DMS79 (cell line): Measurements from ENCODE around the gene ZGPAT.

Experiments
- DNase-seq: peaks from one replicate; lab custom pipeline; 2025; lab: John Stamatoyannopoulos, UW

The ZGPAT gene

DNA sequence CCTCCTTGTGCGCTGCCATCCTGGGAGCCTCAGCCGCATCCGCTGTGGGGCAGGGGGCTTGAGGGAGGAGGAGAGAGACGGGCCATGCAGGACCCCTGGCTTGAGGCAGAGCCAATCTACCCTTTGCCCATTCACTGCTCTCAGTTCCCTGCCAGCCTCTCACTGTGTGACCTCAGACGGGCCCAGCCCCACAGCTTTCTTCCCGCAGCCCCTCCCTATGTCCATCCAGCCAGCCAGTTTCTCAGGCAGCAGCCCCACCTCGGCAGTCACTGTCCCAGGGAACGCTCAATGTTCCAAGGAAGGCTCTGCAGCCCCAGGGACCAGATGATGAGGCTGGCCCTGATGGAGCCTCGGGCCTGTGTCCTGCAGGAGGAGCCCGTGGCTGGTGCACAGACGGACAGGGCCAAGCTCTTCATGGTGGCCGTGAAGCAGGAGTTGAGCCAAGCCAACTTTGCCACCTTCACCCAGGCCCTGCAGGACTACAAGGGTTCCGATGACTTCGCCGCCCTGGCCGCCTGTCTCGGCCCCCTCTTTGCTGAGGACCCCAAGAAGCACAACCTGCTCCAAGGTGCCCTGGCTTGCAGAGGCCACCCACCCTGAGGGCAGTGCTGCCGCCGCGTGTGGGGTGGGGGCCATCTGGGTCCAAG is 15.3 kb upstream of the ZGPAT start:
- DNase-seq = no peak

- DNase-seq = no peak
These were observed 14.6 kb upstream of the ZGPAT start for GRCh38 chr20:63693083-63693732.

DNA sequence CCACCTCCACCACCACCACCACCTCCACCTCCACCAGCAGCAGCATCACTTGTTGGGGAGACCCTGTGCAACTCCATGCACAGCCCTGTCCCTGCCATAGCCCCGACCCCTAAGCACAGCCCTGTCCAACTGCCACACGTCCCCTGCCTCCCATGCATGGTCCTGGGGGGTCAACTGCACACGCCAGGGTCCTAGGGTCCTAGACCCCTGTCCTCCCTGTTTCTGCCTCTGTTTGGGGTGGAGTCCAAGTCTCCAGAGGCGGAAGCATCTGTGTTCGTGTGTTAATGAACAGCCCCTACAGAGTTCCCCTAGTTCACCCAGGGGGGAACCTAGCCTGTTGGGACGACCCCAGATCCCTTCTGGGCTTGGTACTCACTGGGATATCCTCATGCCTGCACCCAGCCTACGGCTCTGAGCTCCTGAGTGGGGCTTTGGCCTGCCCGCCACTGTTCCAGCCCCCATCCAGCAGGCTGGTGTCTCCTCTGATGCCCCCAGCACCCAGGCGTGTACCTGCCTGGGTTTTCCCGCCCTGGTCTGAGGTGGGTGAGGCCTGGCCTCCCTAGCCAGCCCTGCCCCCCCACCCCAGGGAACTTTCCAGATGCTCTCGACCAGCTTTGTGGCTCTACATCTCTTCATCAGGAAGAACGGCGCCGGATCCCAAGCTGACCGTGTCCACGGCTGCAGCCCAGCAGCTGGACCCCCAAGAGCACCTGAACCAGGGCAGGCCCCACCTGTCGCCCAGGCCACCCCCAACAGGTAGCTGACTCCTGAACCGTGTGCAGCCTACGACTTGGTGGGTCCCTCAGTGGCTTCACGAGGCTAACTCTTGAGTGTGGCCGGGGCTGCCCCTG is 13.9 kb upstream of the ZGPAT start:
- no peak for DNase-seq

GRCh38 chr20:63694584-63695423 is 13.0 kb upstream of the ZGPAT start:
- no peak for DNase-seq

DNA sequence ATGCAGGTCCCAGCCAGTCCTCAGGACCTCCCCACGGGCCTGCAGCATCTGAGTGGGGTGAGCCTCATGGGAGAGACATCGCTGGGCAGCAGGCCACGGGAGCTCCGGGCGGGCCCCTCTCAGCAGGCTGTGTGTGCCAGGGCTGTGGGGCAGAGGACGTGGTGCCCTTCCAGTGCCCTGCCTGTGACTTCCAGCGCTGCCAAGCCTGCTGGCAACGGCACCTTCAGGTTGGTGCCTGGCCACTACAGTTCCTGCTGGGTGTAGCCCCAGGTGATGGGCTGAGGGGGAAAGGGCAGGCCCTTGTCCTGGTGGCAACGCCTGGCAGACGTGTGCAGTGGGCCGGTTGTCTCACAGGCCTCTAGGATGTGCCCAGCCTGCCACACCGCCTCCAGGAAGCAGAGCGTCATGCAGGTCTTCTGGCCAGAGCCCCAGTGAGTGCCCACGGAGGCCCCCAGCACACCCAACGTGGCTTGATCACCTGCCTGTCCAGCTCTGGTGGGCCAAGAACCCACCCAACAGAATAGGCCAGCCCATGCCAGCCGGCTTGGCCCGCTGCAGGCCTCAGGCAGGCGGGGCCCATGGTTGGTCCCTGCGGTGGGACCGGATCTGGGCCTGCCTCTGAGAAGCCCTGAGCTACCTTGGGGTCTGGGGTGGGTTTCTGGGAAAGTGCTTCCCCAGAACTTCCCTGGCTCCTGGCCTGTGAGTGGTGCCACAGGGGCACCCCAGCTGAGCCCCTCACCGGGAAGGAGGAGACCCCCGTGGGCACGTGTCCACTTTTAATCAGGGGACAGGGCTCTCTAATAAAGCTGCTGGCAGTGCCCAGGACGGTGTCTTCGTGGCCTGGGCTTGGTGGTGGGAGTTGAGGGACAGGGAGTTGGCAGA is 12.2 kb upstream of the ZGPAT start:
- no peak for DNase-seq

DNA sequence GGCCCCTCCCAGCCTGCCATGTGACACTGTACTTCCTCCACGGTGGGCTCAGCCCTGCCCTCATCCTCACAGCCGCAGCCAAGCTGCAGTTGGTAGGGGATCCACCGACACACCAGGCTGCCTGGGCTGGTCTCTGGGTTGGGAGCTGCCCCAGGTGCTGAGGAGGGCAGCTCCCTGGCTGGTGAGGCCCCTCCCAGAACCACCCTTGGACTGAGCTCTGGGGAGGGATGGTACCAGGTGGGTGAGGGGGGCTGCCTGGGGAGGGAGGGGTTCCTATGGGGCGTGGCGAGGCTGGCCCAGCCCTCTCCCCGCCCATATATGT is 11.6 kb upstream of the ZGPAT start:
- no peak for DNase-seq

DNA sequence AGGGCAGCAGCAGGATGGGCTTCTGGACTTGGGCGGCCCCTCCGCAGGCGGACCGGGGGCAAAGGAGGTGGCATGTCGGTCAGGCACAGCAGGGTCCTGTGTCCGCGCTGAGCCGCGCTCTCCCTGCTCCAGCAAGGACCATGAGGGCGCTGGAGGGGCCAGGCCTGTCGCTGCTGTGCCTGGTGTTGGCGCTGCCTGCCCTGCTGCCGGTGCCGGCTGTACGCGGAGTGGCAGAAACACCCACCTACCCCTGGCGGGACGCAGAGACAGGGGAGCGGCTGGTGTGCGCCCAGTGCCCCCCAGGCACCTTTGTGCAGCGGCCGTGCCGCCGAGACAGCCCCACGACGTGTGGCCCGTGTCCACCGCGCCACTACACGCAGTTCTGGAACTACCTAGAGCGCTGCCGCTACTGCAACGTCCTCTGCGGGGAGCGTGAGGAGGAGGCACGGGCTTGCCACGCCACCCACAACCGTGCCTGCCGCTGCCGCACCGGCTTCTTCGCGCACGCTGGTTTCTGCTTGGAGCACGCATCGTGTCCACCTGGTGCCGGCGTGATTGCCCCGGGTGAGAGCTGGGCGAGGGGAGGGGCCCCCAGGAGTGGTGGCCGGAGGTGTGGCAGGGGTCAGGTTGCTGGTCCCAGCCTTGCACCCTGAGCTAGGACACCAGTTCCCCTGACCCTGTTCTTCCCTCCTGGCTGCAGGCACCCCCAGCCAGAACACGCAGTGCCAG is 11.0 kb upstream of the ZGPAT start, which contains the start of gene TNFRSF6B:
Gene TNFRSF6B, plus strand, starts transcription at position 25 of the 729 bp plus-strand sequence. Its CDS starts 116 bp downstream, at position 141.
- no peak for DNase-seq

DNA sequence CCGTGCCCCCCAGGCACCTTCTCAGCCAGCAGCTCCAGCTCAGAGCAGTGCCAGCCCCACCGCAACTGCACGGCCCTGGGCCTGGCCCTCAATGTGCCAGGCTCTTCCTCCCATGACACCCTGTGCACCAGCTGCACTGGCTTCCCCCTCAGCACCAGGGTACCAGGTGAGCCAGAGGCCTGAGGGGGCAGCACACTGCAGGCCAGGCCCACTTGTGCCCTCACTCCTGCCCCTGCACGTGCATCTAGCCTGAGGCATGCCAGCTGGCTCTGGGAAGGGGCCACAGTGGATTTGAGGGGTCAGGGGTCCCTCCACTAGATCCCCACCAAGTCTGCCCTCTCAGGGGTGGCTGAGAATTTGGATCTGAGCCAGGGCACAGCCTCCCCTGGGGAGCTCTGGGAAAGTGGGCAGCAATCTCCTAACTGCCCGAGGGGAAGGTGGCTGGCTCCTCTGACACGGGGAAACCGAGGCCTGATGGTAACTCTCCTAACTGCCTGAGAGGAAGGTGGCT is 10.4 kb upstream of the ZGPAT start:
- DNase-seq = no peak

DNA sequence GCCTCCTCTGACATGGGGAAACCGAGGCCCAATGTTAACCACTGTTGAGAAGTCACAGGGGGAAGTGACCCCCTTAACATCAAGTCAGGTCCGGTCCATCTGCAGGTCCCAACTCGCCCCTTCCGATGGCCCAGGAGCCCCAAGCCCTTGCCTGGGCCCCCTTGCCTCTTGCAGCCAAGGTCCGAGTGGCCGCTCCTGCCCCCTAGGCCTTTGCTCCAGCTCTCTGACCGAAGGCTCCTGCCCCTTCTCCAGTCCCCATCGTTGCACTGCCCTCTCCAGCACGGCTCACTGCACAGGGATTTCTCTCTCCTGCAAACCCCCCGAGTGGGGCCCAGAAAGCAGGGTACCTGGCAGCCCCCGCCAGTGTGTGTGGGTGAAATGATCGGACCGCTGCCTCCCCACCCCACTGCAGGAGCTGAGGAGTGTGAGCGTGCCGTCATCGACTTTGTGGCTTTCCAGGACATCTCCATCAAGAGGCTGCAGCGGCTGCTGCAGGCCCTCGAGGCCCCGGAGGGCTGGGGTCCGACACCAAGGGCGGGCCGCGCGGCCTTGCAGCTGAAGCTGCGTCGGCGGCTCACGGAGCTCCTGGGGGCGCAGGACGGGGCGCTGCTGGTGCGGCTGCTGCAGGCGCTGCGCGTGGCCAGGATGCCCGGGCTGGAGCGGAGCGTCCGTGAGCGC is 9.8 kb upstream of the ZGPAT start:
- no peak for DNase-seq

GRCh38 chr20:63698739-63699465 is 8.9 kb upstream of the ZGPAT start:
- DNase-seq = no peak

GRCh38 chr20:63699466-63700198 is 8.2 kb upstream of the ZGPAT start:
- DNase-seq = no peak

GRCh38 chr20:63700199-63701050 is 7.4 kb upstream of the ZGPAT start:
- DNase-seq = no peak

DNA sequence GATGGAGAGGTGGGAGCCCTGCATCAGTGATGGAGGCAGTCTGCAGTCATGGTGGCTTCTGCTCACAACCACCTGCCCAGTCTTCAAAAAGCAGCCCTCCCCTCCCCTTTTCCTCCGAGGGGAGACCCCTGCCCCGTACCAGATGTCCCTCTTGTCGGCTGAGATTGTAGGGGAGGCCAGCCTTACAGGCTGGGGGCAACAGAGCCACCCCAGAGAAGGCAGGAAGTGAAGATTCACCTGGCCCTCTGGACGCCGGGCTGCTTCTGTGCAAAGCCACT is 6.8 kb upstream of the ZGPAT start:
- no peak for DNase-seq

DNA sequence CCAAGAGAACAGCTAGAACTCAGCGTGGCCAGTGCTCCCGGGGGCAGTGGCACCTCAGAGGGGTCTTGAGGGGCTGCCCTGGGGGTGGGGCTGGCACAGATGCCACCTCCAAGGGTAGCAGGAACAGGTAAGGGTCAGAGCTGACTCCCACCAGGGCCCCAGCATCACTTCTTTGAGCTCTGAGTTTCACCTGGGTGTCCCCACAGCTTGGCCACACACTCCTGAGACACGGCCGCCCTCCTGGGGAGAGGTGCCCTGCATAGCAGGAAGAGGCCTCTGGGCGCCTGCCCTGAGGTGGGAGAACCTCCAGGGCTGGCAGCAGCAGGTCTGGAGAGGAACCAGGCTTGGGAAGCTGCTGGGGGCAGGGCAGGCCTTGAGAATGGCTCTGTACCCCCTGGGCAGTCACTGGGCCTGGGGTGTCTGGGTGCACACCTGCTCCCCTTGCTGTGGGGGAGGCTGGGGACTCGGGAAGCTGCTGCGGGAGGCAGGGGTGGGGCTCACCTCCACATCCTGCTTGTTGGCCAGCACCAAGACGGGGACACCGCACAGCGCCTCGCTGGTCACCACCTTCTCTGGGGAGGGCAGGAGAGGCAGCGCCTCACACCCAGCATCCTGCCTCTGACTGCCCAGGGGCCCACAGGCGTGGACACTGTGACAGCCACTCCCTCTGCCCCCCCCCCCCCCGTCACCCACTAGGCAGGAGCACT is 6.4 kb upstream of the ZGPAT start:
- DNase-seq = no peak

DNA sequence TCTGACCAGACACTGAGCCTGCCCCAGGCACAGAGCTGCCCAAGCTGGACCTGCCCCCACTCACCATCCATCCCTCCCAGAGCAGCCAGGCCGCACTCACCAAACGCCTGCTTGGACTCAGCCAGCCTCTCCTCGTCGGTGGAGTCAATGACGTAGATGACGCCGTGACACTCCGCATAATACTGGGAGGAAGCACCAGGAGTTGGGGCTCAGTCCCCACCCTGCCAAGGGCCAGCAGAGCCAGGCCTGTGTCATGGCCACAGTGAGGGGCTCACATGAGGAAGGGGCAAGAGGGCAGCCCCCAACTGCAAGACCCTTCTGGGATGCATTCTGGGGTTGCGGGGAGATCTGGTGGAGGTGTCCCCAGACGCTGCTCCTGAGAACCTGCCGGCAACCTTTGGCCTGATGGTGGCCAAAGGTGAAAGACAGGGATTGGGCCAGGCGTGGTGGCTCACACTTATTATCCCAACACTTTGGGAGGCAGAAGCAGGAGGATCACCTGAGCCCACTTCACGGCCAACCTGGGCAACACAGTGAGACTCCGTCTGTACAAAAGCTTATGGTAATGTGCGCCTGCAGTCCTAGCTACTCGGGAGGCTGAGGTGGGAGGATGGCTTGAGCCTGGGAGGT is 5.7 kb upstream of the ZGPAT start:
- DNase-seq = no peak

GRCh38 chr20:63702751-63703470 is 4.9 kb upstream of the ZGPAT start:
- no peak for DNase-seq
